K562 (cell line): ENCODE measurements around the gene TTC9C. TPM values are rescaled to one million over a fixed set of nuclear protein-coding genes. Genes with fewer than 3 reads are reported as not detected.

Experiments used
- CBX1 ChIP-seq: sonication (generic); IDR thresholded peaks from 2 replicates; pipeline ENCODE4 v1.6.1; 2016; ENCODE audit warnings: antibody characterized with exemption, low read depth, mild to moderate bottlenecking
- CLOCK ChIP-seq: fragments of 250-450 bp; sonication (Bioruptor Pico); IDR thresholded peaks from 2 replicates; pipeline ENCODE4 v1.4.0; 2020; ENCODE audit warnings: mild to moderate bottlenecking, moderate library complexity, borderline replicate concordance
- HDAC6 ChIP-seq: IDR thresholded peaks from 2 replicates; pipeline ENCODE4 v1.6.1; 2012; ENCODE audit warnings: low read depth, mild to moderate bottlenecking, control low read depth, inconsistent platforms, low read length, moderate library complexity
- HIVEP1 ChIP-seq: fragments of 250-450 bp; sonication (Bioruptor Pico); IDR thresholded peaks from 2 replicates; pipeline ENCODE4 v1.4.0; 2020; ENCODE audit warnings: mild to moderate bottlenecking
- ILF3 ChIP-seq: fragments of 450-650 bp; IDR thresholded peaks from 2 replicates; pipeline ENCODE4 v1.6.1; 2018; ENCODE audit warnings: antibody characterized with exemption, mild to moderate bottlenecking, moderate library complexity, borderline replicate concordance
- RB1 ChIP-seq: fragments of 450-650 bp; IDR thresholded peaks from 2 replicates; pipeline ENCODE4 v1.6.1; 2017; ENCODE audit warnings: low read depth, mild to moderate bottlenecking
- RUNX1 ChIP-seq: sonication (generic); IDR thresholded peaks from 2 replicates; pipeline ENCODE4 v1.6.1; 2016; ENCODE audit warnings: antibody characterized with exemption, low read depth
- SMAD3 ChIP-seq: fragments of 450-650 bp; formaldehyde crosslinking; conservative IDR thresholded peaks from 2 replicates; pipeline ENCODE4 v1.4.0; 2020; ENCODE audit warnings: mild to moderate bottlenecking
- STAG1 ChIP-seq: sonication (generic); formaldehyde crosslinking; IDR thresholded peaks from 2 replicates; pipeline ENCODE4 v1.5.0; 2020; ENCODE audit warnings: missing genetic modification reagents, borderline replicate concordance
- TEAD4 ChIP-seq, 2 experiments: sonication (generic) in 1 of 2; formaldehyde crosslinking in 1 of 2; IDR thresholded peaks; 2 replicates each; pipeline versions ENCODE4 v1.6.1 to v1.8.0; 2012 to 2022; ENCODE audit warnings: borderline replicate concordance in 1 of 2, inconsistent platforms in 1 of 2, low read length in 1 of 2, mild to moderate bottlenecking in 1 of 2, missing genetic modification reagents in 1 of 2
- ZNF586 ChIP-seq: fragments of 450-650 bp; formaldehyde crosslinking; conservative IDR thresholded peaks from 2 replicates; pipeline ENCODE4 v1.4.0; 2020; ENCODE audit warnings: mild to moderate bottlenecking, moderate library complexity
- ZNF644 ChIP-seq: fragments of 200-800 bp; sonication (Bioruptor generic); IDR thresholded peaks from 2 replicates; pipeline ENCODE4 v1.6.1; 2016; ENCODE audit warnings: low read depth, missing genetic modification characterization, missing compliant biosample characterization
- polyA plus RNA-seq, 8 experiments: library from polyadenylated mRNA; depleted of rRNA in 4 of 8; stranded (reverse) in 5 of 8; unstranded in 3 of 8; fragments of >200 nt; fragmentation: Nextera tagmentation in 2 of 8; fragmentation: Illumina TruSeq in 1 of 8; extraction: Ambion mirVana in 2 of 8; extraction: Trizol in 1 of 8; gene quantifications; 2 replicates each; pipeline versions ENCODE4 v1.2.1 to v1.2.3, GENCODE V29; 2011 to 2014; ENCODE audit warnings: inconsistent platforms in 1 of 8, missing spikeins in 1 of 8
- total RNA-seq, 7 experiments: library from RNA; depleted of rRNA in 6 of 7; stranded (reverse); fragments of >200 nt in 6 of 7; fragmentation: Illumina TruSeq in 2 of 7; extraction: Trizol in 2 of 7; gene quantifications; 2 replicates each; pipeline versions ENCODE4 v1.2.1 to v1.2.3, GENCODE V29; 2011 to 2021; ENCODE audit warnings: low replicate concordance in 1 of 7
- TF ChIP-seq, protein P1 (sequence below): fragments of 450-650 bp; IDR thresholded peaks from 2 replicates; pipeline ENCODE4 v1.6.1; 2018; ENCODE audit not compliant: partially characterized antibody
- TF ChIP-seq, protein P2 (sequence below): fragments of 250-450 bp; sonication (Bioruptor Pico); IDR thresholded peaks from 2 replicates; pipeline ENCODE4 v1.5.0; 2020; ENCODE audit warnings: mild to moderate bottlenecking, borderline replicate concordance
- TF ChIP-seq, protein P3 (sequence below): fragments of 200-800 bp; sonication (Bioruptor generic); IDR thresholded peaks from 2 replicates; pipeline ENCODE4 v1.6.1; 2017; ENCODE audit warnings: missing genetic modification characterization, missing compliant biosample characterization

TTC9C gene
- total and polyA plus RNA-seq, 9 of the 15 experiments (the other 6 are each of a cell fraction or from before 2014, with no cell fraction given): 32.8 to 59.0 (median 37.1) TPM

- TF ChIP-seq, protein P1, sequence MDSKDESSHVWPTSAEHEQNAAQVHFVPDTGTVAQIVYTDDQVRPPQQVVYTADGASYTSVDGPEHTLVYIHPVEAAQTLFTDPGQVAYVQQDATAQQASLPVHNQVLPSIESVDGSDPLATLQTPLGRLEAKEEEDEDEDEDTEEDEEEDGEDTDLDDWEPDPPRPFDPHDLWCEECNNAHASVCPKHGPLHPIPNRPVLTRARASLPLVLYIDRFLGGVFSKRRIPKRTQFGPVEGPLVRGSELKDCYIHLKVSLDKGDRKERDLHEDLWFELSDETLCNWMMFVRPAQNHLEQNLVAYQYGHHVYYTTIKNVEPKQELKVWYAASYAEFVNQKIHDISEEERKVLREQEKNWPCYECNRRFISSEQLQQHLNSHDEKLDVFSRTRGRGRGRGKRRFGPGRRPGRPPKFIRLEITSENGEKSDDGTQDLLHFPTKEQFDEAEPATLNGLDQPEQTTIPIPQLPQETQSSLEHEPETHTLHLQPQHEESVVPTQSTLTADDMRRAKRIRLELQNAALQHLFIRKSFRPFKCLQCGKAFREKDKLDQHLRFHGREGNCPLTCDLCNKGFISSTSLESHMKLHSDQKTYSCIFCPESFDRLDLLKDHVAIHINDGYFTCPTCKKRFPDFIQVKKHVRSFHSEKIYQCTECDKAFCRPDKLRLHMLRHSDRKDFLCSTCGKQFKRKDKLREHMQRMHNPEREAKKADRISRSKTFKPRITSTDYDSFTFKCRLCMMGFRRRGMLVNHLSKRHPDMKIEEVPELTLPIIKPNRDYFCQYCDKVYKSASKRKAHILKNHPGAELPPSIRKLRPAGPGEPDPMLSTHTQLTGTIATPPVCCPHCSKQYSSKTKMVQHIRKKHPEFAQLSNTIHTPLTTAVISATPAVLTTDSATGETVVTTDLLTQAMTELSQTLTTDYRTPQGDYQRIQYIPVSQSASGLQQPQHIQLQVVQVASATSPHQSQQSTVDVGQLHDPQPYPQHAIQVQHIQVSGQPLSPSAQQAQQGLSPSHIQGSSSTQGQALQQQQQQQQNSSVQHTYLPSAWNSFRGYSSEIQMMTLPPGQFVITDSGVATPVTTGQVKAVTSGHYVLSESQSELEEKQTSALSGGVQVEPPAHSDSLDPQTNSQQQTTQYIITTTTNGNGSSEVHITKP: peak; percentile 13
- TF ChIP-seq, protein P2, sequence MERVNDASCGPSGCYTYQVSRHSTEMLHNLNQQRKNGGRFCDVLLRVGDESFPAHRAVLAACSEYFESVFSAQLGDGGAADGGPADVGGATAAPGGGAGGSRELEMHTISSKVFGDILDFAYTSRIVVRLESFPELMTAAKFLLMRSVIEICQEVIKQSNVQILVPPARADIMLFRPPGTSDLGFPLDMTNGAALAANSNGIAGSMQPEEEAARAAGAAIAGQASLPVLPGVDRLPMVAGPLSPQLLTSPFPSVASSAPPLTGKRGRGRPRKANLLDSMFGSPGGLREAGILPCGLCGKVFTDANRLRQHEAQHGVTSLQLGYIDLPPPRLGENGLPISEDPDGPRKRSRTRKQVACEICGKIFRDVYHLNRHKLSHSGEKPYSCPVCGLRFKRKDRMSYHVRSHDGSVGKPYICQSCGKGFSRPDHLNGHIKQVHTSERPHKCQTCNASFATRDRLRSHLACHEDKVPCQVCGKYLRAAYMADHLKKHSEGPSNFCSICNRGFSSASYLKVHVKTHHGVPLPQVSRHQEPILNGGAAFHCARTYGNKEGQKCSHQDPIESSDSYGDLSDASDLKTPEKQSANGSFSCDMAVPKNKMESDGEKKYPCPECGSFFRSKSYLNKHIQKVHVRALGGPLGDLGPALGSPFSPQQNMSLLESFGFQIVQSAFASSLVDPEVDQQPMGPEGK (CRISPR knock-in tag): peak; percentile 71; the same call in 1 of the 2 replicates
- TF ChIP-seq ILF3 (no peak), RUNX1 (no peak), ZNF644 (no peak), CBX1 (no peak), STAG1 (no peak), CLOCK (CRISPR knock-in tag) (no peak), SMAD3 (CRISPR knock-in tag) (no peak), ZNF586 (CRISPR knock-in tag) (0 out of 2 replicates have a peak, but pooled peaks have one; percentile 28), HDAC6 (no peak), TEAD4 (IDR thresholded peaks at IDR 0.05; ENCODE audit: low read length) (no peak), TEAD4 (CRISPR knock-in tag; IDR thresholded peaks at IDR 0.05; ENCODE audit: borderline replicate concordance) (no peak), RB1 (peak; percentile 65; the same call in 1 of the 2 replicates), HIVEP1 (no peak)
- TF ChIP-seq, protein P3, sequence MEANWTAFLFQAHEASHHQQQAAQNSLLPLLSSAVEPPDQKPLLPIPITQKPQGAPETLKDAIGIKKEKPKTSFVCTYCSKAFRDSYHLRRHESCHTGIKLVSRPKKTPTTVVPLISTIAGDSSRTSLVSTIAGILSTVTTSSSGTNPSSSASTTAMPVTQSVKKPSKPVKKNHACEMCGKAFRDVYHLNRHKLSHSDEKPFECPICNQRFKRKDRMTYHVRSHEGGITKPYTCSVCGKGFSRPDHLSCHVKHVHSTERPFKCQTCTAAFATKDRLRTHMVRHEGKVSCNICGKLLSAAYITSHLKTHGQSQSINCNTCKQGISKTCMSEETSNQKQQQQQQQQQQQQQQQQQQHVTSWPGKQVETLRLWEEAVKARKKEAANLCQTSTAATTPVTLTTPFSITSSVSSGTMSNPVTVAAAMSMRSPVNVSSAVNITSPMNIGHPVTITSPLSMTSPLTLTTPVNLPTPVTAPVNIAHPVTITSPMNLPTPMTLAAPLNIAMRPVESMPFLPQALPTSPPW (CRISPR knock-in tag): peak; percentile 64
Measured at GRCh38 chr11:62705880-62706849, 22.1 kb upstream of the TTC9C start (continued).
